Measurements from ENCODE around the gene ZNF444.
"Not testable (repeated sequence)": the region's sequence is repeated elsewhere in the genome, so short reads cannot be mapped to it uniquely, and the experiment has no call there.

DNA sequence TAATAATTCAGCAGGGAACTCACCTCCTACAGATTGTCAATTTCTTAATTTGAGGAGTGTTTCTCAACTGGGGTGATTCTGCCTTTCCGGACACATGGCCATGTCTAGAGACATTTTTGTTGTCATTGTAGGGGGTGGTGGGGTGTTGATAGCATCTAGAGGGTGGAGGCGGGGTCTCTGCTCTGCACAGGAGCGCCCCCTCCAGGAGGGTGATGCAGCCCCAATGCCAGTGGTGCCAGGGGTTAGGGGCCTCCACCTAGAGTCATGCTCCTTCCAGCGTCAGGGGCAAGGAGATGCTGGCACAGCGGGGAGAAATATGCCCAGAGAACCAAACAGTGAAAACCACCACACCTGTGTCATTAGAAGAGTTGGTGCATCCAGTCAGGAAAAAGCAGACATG, 66.5 kb downstream of the ZNF444 start:
- TF ChIP-seq, protein P1, sequence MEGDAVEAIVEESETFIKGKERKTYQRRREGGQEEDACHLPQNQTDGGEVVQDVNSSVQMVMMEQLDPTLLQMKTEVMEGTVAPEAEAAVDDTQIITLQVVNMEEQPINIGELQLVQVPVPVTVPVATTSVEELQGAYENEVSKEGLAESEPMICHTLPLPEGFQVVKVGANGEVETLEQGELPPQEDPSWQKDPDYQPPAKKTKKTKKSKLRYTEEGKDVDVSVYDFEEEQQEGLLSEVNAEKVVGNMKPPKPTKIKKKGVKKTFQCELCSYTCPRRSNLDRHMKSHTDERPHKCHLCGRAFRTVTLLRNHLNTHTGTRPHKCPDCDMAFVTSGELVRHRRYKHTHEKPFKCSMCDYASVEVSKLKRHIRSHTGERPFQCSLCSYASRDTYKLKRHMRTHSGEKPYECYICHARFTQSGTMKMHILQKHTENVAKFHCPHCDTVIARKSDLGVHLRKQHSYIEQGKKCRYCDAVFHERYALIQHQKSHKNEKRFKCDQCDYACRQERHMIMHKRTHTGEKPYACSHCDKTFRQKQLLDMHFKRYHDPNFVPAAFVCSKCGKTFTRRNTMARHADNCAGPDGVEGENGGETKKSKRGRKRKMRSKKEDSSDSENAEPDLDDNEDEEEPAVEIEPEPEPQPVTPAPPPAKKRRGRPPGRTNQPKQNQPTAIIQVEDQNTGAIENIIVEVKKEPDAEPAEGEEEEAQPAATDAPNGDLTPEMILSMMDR (IDR thresholded peaks at IDR 0.05), result not testable (repeated sequence)
- not testable (repeated sequence) for TF ChIP-seq EP300, POLR2A (IDR thresholded peaks at IDR 0.05)

Data from tibial nerve (tissue), 4 donors.